ENCODE measurements around the gene SUMF2.
"Not testable (repeated sequence)": the region's sequence is repeated elsewhere in the genome, so short reads cannot be mapped to it uniquely, and the experiment has no call there.

The SUMF2 gene

DNA sequence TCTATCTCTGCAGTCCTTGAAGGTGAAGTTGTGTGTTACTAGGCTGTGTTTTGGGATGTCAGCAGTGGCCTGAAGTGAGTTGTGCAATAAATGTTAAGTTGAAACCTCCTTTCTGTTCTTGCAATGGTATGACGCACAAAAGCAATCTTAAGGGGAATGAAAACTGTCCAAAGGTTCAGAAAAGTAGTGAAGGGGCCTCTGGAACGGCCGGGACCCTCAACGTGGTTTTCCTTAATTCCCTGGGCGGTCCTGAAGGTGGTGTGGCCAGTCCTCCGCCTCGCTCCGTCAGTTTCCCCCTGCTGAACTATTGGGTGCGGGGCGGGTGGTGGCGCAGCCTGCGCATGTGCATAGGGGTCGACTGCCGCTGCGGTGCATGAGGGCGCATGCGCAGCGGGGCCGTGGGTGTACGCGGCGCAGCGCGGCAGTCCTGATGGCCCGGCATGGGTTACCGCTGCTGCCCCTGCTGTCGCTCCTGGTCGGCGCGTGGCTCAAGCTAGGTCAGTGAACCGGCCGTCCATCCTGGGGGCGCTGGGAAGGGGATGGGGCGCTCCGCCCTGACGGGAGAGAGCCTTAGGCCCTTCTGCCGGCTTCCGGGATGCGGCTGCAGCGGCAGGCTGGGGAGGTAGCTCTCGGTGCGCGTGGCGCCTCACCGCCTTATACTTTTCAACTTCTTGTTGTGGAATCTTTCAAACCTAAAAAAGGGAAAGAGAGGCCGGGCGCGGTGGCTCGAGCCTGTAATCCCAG lies at the start of gene SUMF2:
Gene SUMF2, plus strand, starts transcription at position 405 of the 744 bp plus-strand sequence. Its CDS starts 26 bp downstream, at position 431.
- H3K4me3 ChIP-seq (ENCODE audit: low read depth, low read length), result peak within 1 kb of the TSS; percentile 85

DNA sequence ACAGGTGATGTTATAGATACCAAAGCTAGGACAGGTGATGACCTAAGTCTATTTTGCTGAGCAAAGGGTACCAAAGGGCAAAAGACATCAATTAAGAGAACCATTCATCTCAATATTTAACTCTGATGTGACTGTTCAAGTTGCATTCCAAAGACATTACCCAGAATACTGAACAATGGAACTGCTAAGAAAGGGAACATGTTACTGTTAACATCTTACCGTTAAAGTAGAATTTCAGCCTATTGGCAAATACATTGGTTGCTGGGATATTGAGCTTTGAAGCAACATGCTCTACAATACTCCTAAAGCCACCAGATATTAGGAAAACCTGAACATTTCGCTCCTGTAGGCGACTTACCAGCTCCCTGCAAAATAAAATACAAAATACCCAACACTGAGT lies 47.1 kb upstream of the SUMF2 start:
- not testable (repeated sequence) for DNase-seq (ENCODE audit: low read depth); H3K4me3 ChIP-seq (ENCODE audit: low read depth, low read length)

More for the DNA sequence above, at the start of gene SUMF2:
- TF ChIP-seq, protein P1, sequence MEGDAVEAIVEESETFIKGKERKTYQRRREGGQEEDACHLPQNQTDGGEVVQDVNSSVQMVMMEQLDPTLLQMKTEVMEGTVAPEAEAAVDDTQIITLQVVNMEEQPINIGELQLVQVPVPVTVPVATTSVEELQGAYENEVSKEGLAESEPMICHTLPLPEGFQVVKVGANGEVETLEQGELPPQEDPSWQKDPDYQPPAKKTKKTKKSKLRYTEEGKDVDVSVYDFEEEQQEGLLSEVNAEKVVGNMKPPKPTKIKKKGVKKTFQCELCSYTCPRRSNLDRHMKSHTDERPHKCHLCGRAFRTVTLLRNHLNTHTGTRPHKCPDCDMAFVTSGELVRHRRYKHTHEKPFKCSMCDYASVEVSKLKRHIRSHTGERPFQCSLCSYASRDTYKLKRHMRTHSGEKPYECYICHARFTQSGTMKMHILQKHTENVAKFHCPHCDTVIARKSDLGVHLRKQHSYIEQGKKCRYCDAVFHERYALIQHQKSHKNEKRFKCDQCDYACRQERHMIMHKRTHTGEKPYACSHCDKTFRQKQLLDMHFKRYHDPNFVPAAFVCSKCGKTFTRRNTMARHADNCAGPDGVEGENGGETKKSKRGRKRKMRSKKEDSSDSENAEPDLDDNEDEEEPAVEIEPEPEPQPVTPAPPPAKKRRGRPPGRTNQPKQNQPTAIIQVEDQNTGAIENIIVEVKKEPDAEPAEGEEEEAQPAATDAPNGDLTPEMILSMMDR (IDR thresholded peaks at IDR 0.05; ENCODE audit: low read depth, low read length, missing control alignments), result peak; percentile 10
- DNase-seq (ENCODE audit: low read depth), result peak; percentile 58

DNA sequence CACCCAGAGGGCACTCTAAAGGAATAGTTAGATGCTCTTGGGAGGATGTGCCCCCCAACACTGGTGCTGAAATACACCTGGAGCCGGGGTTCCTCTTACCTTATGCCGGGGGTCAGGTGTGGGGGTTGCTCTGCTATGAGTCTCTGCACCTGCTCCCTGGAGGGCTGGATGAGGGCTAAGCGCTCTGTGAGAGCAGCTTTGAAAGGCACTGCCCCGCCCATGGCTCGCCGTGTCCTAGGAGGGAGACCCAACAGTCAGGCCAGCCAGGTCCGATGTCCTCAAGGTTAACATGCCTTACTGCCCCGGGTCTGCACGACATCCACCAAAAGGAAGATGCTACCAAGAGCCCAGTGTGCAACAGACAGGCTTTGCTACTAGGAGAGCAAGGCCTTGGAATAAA lies 44.6 kb upstream of the SUMF2 start:
- no peak for DNase-seq (ENCODE audit: low read depth)
- no peak overlapping the region for H3K4me3 ChIP-seq (ENCODE audit: low read depth, low read length)

DNA sequence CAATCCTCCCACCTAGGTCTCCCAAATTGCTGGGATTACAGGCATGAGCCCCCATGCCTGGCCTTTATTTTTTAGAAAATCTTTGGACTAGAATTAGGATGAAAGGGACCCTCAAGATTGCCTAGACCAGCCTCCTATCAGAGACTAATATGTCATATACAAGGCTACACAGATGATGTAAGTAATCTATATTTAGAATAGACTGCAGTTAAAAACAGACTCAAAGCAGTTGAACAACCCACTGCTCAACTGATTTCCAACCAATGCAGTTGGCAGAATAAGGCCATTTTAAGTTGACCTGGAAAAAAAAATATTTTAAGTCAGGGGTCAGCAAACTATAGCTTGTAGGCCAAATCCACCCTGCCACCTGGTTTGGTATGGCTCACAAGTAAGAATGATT lies 40.6 kb upstream of the SUMF2 start:
- no peak overlapping the region for H3K4me3 ChIP-seq (ENCODE audit: low read depth, low read length)
- TF ChIP-seq, protein P1 (IDR thresholded peaks at IDR 0.05; ENCODE audit: low read depth, low read length, missing control alignments), result no peak
- DNase-seq (ENCODE audit: low read depth), result no peak

More for the DNA sequence above, 44.6 kb upstream of the SUMF2 start:
- TF ChIP-seq, protein P1 (IDR thresholded peaks at IDR 0.05; ENCODE audit: low read depth, low read length, missing control alignments), result no peak

DNA sequence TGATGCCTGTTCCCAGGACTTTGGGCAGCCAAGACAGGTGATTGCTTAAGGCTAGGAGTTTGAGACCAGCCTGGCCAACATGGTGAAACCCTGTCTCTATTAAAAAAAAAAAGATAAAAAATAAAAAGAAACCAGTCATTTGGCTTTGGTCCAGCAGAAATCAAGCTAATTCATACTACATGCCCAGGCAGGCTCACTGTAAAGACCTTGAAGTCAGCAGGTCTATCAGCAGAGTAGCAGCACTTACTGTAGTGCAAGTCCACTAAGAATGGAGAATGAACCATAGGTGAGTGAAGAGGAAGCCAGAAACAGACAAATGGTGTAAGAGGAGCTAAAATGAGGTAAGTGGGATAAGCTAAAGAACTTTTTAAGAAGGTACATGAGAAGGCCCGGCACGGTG lies 37.5 kb upstream of the SUMF2 start:
- DNase-seq (ENCODE audit: low read depth), result no peak
- H3K4me3 ChIP-seq (ENCODE audit: low read depth, low read length), result no peak overlapping the region
- TF ChIP-seq, protein P1 (IDR thresholded peaks at IDR 0.05; ENCODE audit: low read depth, low read length, missing control alignments), result no peak

DNA sequence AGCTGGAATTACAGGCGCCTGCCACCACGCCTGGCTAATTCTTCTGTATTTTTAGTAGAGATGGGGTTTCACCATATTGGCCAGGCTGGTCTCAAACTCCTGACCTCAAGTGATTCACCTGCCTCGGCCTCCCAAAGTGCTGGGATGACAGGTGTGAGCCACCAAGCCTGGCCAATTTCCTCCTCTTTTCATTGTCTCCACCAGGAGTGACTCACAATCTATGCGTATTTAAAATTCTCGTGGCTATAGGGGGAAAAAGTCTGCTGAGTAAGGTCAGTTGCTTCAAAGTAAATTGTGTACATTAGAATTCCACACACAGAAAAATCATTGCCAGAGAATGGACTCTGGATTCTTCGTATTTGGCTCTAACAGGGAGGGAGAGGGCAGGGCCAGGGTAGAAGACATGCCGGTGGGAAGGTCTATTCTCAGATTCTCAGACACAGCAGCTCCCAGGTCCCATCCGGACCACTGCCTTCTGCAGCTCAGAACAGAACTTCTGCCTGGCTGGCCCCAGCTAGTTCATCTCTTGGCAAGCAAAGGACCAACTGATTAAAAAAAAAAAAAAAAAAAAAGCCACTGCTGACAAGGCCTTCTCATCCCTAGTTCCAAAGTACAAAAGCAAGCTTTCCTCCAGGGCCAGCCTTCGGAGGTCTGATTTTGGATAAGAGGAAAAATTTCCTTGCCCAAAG lies 35.0 kb upstream of the SUMF2 start:
- DNase-seq (ENCODE audit: low read depth), result no peak
- no peak overlapping the region for H3K4me3 ChIP-seq (ENCODE audit: low read depth, low read length)
- TF ChIP-seq, protein P1 (IDR thresholded peaks at IDR 0.05; ENCODE audit: low read depth, low read length, missing control alignments), result no peak

DNA sequence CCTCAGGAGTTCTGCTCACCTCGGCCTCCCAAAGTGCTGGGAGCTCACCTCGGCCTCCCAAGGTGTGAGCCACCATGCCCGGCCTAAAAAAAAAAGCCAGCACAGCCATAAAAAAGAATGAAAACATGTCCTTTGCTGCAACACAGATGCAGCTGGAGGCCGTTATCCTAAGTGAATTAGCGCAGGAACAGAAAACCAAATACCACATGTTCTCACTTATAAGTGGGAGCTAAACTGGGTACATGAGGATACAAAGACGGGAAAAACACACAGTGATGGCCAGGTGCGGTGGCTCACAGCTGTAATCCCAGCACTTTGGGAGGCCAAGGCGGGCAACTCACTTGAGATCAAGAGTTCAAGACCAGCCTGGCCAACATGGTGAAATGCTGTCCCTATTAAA lies 33.7 kb upstream of the SUMF2 start:
- H3K4me3 ChIP-seq (ENCODE audit: low read depth, low read length), result no peak overlapping the region
- DNase-seq (ENCODE audit: low read depth), result no peak

DNA sequence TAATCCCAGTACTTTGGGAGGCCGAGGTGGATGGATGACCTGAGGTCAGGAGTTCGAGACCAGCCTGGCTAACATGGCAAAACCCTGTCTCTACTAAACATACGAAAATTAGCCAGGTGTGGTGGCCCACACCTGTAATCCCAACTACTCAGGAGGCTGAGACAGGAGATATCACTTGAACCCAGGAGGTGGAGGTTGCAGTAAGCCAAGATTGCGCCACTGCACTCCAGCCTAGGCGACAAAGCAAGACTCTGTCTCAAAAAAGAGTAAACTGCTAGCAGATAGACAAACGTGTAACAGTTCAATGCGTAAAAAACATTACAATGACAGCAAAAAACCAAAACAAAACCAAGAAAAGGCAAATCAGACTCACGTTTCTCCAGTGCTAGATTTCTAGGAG lies 32.5 kb upstream of the SUMF2 start:
- DNase-seq (ENCODE audit: low read depth); H3K4me3 ChIP-seq (ENCODE audit: low read depth, low read length): not testable (repeated sequence)

More for the DNA sequence above, 33.7 kb upstream of the SUMF2 start:
- TF ChIP-seq, protein P1 (IDR thresholded peaks at IDR 0.05; ENCODE audit: low read depth, low read length, missing control alignments), result no peak

DNA sequence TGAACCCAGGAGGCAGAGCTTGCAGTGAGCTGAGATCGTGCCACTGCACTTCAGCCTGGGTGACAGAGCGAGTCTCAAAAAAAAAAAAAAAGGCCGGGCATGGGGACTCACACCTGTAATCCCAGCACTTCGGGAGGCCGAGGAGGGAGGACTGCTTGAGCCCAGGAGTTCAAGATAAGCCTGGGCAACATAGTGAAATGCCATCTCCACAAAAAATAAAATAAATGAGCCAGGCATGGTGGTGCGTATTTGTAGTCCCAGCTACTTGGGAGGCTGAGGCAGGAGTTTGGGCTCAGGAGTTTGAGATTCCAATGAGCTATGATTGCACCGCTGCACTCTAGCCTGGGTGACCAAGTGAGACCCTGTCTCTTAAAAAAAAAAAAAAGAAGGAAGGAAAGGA lies 31.5 kb upstream of the SUMF2 start:
- not testable (repeated sequence) for H3K4me3 ChIP-seq (ENCODE audit: low read depth, low read length); DNase-seq (ENCODE audit: low read depth)

Measured in GM12864 (cell line).